B cell (primary cell): Measurements from ENCODE around the gene SLF2. TPM values are rescaled to one million over a fixed set of nuclear protein-coding genes. Genes with fewer than 3 reads are reported as not detected.

ENCODE experiments used
- ATAC-seq: fragments of 200-7000 bp; cut with Tn5 transposase; one replicate; pipeline ENCODE4 v1.10.0; 2021; ENCODE audit warnings: low read depth, mild to moderate bottlenecking, moderate number of reproducible peaks, moderate library complexity
- CTCF ChIA-PET: fragments of 350-600 bp; sonication (Branson Sonifier 250); formaldehyde crosslinking; loops from one replicate; lab custom pipeline; 2021; ENCODE audit warnings: antibody characterized with exemption, inconsistent platforms; lab: Charles Lee
- POLR2A ChIA-PET: fragments of 350-600 bp; sonication (Branson Sonifier 250); formaldehyde crosslinking; loops from one replicate; lab custom pipeline; 2021; ENCODE audit warnings: antibody characterized with exemption; lab: Charles Lee
- DNase-seq: peaks from one replicate; pipeline ENCODE4 v3.0.0; 2013
- H2AFZ ChIP-seq: 2 replicates; pipeline ENCODE4 v1.6.1; 2012; ENCODE audit warnings: mild to moderate bottlenecking, low read depth, low read length; ENCODE audit not compliant: insufficient read depth, poor library complexity, severe bottlenecking
- H3K27ac ChIP-seq, 2 donors: 1 replicate in 1 of 2; 2 replicates in 1 of 2; pipeline ENCODE4 v1.5.1; 2012 to 2013; ENCODE audit warnings: low read length in 2 of 2, mild to moderate bottlenecking in 2 of 2, moderate library complexity in 1 of 2
- H3K27me3 ChIP-seq, 4 experiments: fragments of 200-600 bp in 1 of 4; sonication (generic) in 1 of 4; replicated peaks in 1 of 4; 1 replicate in 2 of 4; 2 replicates in 2 of 4; pipeline versions ENCODE4 v1.6.1 to v1.7.0; 2013 to 2016; ENCODE audit warnings: low read length in 3 of 4, mild to moderate bottlenecking in 2 of 4, mixed read lengths in 1 of 4, moderate library complexity in 1 of 4; ENCODE audit not compliant: insufficient read depth in 4 of 4, control insufficient read depth in 3 of 4; ENCODE audit errors: control extremely low read depth in 1 of 4
- H3K36me3 ChIP-seq, 2 experiments: replicated peaks in 1 of 2; 1 replicate in 1 of 2; 2 replicates in 1 of 2; pipeline versions ENCODE4 v1.6.1 to v1.7.1; 2013; ENCODE audit warnings: low read length in 1 of 2; ENCODE audit not compliant: insufficient read depth in 2 of 2, control insufficient read depth in 1 of 2; ENCODE audit errors: control extremely low read depth in 1 of 2, extremely low read depth in 1 of 2
- H3K4me1 ChIP-seq, 2 donors: fragments of 200-600 bp in 1 of 2; sonication (generic) in 1 of 2; 1 replicate in 1 of 2; 2 replicates in 1 of 2; pipeline versions ENCODE4 v1.5.1 to v1.6.1; 2013 to 2017; ENCODE audit warnings: low read length in 2 of 2; ENCODE audit not compliant: control insufficient read depth in 2 of 2, insufficient read depth in 2 of 2
- H3K4me2 ChIP-seq: replicated peaks from 2 replicates; pipeline ENCODE3; 2012; ENCODE audit warnings: mild to moderate bottlenecking, low read depth, low read length; ENCODE audit not compliant: poor library complexity, severe bottlenecking
- H3K4me3 ChIP-seq, 5 experiments: fragments of 200-600 bp in 1 of 5; sonication (generic) in 1 of 5; 1 replicate in 3 of 5; 2 replicates in 2 of 5; pipeline versions ENCODE4 v1.5.1 to v1.7.0; 2011 to 2016; ENCODE audit warnings: low read length in 4 of 5, mild to moderate bottlenecking in 4 of 5, low read depth in 2 of 5, control low read depth in 1 of 5, moderate library complexity in 1 of 5; ENCODE audit not compliant: insufficient read depth in 1 of 5; ENCODE audit errors: control extremely low read depth in 1 of 5, extremely low read depth in 1 of 5
- H3K79me2 ChIP-seq: fragments of 200-600 bp; sonication (generic); one replicate; pipeline ENCODE4 v1.6.0; 2016; ENCODE audit warnings: low read length; ENCODE audit not compliant: control insufficient read depth, insufficient read depth
- H3K9ac ChIP-seq: fragments of 200-600 bp; sonication (generic); 2 replicates; pipeline ENCODE4 v1.6.1; 2017; ENCODE audit warnings: mild to moderate bottlenecking, low read length, moderate library complexity
- H3K9me3 ChIP-seq, 3 donors: one replicate each; pipeline versions ENCODE4 v1.6.1 to v1.7.1; 2013; ENCODE audit warnings: low read length in 2 of 3; ENCODE audit not compliant: control insufficient read depth in 2 of 3, insufficient read depth in 1 of 3; ENCODE audit errors: control extremely low read depth in 1 of 3
- H4K20me1 ChIP-seq: 2 replicates; pipeline ENCODE4 v1.6.0; 2012; ENCODE audit warnings: mild to moderate bottlenecking, low read length; ENCODE audit not compliant: insufficient read depth, control insufficient read depth, poor library complexity, severe bottlenecking
- H3K27ac Mint-ChIP-seq: one replicate; pipeline ENCODE4 v1.8.0; 2021; ENCODE audit warnings: mixed read lengths
- H3K27me3 Mint-ChIP-seq: one replicate; pipeline ENCODE4 v1.8.0; 2021; ENCODE audit warnings: mixed read lengths
- H3K4me1 Mint-ChIP-seq: one replicate; pipeline ENCODE4 v1.8.0; 2021; ENCODE audit warnings: mixed read lengths
- H3K4me3 Mint-ChIP-seq: one replicate; pipeline ENCODE4 v1.8.0; 2021; ENCODE audit warnings: mixed read lengths
- H3K9me3 Mint-ChIP-seq: one replicate; pipeline ENCODE4 v1.8.0; 2022; ENCODE audit warnings: mixed read lengths; ENCODE audit not compliant: insufficient read depth
- EZH2 ChIP-seq: IDR thresholded peaks from 2 replicates; pipeline ENCODE4 v1.6.1; 2012; ENCODE audit warnings: borderline replicate concordance, low read depth, mild to moderate bottlenecking, moderate library complexity, low read length; ENCODE audit not compliant: insufficient read depth, poor library complexity, severe bottlenecking
- WGBS: methylation state at CpG from one replicate; pipeline ENCODE4 v1.1.5; 2013; ENCODE audit warnings: missing lambda C conversion rate; ENCODE audit not compliant: insufficient coverage; 5-methylcytosine and 5-hydroxymethylcytosine counted together
- intact Hi-C: fragments of 100-400 bp; cut with micrococcal nuclease; formaldehyde crosslinking; loops from one replicate; pipeline ENCODE4 v1.10.0; 2022
- polyA plus RNA-seq: library from polyadenylated mRNA; depleted of rRNA; stranded (reverse); fragments of >200 nt; gene quantifications from 2 replicates; pipeline ENCODE4 v1.2.3, GENCODE V29; 2012
- total RNA-seq, 2 donors: library from RNA; stranded (reverse); fragments of 120-200 nt in 1 of 2; gene quantifications; 1 replicate in 1 of 2; 2 replicates in 1 of 2; pipeline versions ENCODE4 v1.2.3 to v1.2.4, GENCODE V29; 2013 to 2022
- TF ChIP-seq, protein P1 (sequence below): fragments of 200-600 bp; IDR thresholded peaks from one replicate; pipeline ENCODE4 v1.8.0; 2022; ENCODE audit warnings: antibody characterized with exemption, mild to moderate bottlenecking

SLF2 gene
- total and polyA plus RNA-seq, 2 donors (not counting 1 experiment from before 2014, with no cell fraction given): 11.8 to 65.6 TPM

- CTCF ChIA-PET: interaction anchor here (1.0 kb wide), 1 partner anchor 129 kb away, joined by 3 read pairs; no protein-coding TSS in a partner anchor
- no peaks in the 10 kb centered on the region for H3K79me2 ChIP-seq
- no peaks in the 10 kb centered on the region for H3K4me1 ChIP-seq
- no peak overlapping the region for H3K4me3 ChIP-seq
- no peak overlapping the region for H3K9ac ChIP-seq
- H3K4me3 Mint-ChIP-seq: no peak overlapping the region
- peaks cover 0 to 14% (median 0%) of the 10 kb centered on the region in 4 experiments for H3K27me3 ChIP-seq
- H3K27ac ChIP-seq: no peak overlapping the region
- TF ChIP-seq EZH2: no peak
- TF ChIP-seq, protein P1, sequence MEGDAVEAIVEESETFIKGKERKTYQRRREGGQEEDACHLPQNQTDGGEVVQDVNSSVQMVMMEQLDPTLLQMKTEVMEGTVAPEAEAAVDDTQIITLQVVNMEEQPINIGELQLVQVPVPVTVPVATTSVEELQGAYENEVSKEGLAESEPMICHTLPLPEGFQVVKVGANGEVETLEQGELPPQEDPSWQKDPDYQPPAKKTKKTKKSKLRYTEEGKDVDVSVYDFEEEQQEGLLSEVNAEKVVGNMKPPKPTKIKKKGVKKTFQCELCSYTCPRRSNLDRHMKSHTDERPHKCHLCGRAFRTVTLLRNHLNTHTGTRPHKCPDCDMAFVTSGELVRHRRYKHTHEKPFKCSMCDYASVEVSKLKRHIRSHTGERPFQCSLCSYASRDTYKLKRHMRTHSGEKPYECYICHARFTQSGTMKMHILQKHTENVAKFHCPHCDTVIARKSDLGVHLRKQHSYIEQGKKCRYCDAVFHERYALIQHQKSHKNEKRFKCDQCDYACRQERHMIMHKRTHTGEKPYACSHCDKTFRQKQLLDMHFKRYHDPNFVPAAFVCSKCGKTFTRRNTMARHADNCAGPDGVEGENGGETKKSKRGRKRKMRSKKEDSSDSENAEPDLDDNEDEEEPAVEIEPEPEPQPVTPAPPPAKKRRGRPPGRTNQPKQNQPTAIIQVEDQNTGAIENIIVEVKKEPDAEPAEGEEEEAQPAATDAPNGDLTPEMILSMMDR: no peak
- no peaks in the 10 kb centered on the region for H3K4me1 Mint-ChIP-seq
- no peak for ATAC-seq
- no peaks in the 10 kb centered on the region for H3K9me3 ChIP-seq
- no peaks in the 10 kb centered on the region for H3K9me3 Mint-ChIP-seq
- no peak overlapping the region for H3K27ac Mint-ChIP-seq
- H3K36me3 ChIP-seq: no peaks in the 10 kb centered on the region
- no peak overlapping the region for H2AFZ ChIP-seq
- H3K4me2 ChIP-seq: no peak overlapping the region
- intact Hi-C loops: loop anchor here (2.0 to 10.0 kb wide), 2 partner anchors 310 to 438 kb away; no protein-coding TSS in a partner anchor
- peaks cover 35% of the 10 kb centered on the region for H3K27me3 Mint-ChIP-seq
- WGBS: 95% methylated on average over 4 of the region's 7 CpGs
- no peak for DNase-seq
- POLR2A ChIA-PET: no interaction called here
- H4K20me1 ChIP-seq: no peaks in the 10 kb centered on the region
These were observed 39.5 kb upstream of the SLF2 start for GRCh38 chr10:100873146-100873826.

DNA sequence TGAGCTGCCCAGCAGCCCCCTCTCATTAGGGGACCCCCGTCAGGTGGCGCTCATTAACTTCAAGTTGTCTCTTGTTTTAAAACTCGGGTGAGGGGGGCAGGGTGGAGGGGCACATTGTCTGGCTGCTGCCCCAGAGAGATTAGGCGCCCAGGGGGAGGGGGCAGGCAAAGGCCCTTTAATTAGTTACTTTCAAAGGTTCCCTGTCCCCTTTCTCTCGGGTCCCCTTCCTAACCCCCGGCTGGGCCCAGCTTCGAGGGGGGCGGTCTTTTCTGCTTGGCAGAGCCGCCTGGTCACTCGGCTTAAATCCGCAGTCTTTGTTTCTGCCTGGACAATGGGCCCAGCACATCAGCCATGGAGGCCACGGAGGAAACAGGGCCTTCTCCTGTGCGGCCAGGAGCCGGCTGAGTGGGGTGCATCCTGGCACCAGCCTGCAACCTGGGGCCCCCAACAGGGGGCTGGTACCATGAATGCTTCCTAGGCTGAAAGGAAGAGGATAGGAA lies 38.9 kb upstream of the SLF2 start:
- intact Hi-C loops: loop anchor here (2.0 to 10.0 kb wide), 2 partner anchors 311 to 439 kb away; no protein-coding TSS in a partner anchor
- ATAC-seq: no peak
- Mint-ChIP-seq H3K4me3 (no peak overlapping the region), H3K27ac (no peak overlapping the region), H3K9me3 (no peaks in the 10 kb centered on the region), H3K4me1 (no peaks in the 10 kb centered on the region), H3K27me3 (peaks cover 32% of the 10 kb centered on the region)
- Histone ChIP-seq H3K79me2 (no peaks in the 10 kb centered on the region), H3K27me3 (peaks cover 0 to 11% (median 2%) of the 10 kb centered on the region in 4 experiments), H3K4me3 (no peak overlapping the region), H3K9me3 (no peaks in the 10 kb centered on the region), H3K27ac (no peak overlapping the region), H4K20me1 (no peaks in the 10 kb centered on the region), H3K4me2 (no peak overlapping the region), H3K36me3 (no peaks in the 10 kb centered on the region), H3K4me1 (no peaks in the 10 kb centered on the region), H3K9ac (no peak overlapping the region), H2AFZ (no peak overlapping the region)
- no peak for DNase-seq
- POLR2A ChIA-PET: no interaction called here
- TF ChIP-seq, protein P1: no peak
- TF ChIP-seq EZH2: no peak
- CTCF ChIA-PET: interaction anchor here (1.0 to 1.3 kb wide), 2 partner anchors 130 to 355 kb away, joined by 3 read pairs; no protein-coding TSS in a partner anchor
- WGBS: 84% methylated on average over 14 of the region's 14 CpGs
